HepG2 (cell line): Measurements from ENCODE around the gene TUBGCP5. TPM values are rescaled to one million over a fixed set of nuclear protein-coding genes. Genes with fewer than 3 reads are reported as not detected.

Experiments
- E2F1 ChIP-seq: sonication (generic); formaldehyde crosslinking; IDR thresholded peaks from 2 replicates; pipeline ENCODE4 v1.5.0; 2020; ENCODE audit warnings: missing genetic modification reagents
- HNRNPL ChIP-seq: fragments of 200-400 bp; formaldehyde crosslinking; IDR thresholded peaks from 2 replicates; pipeline ENCODE4 v1.6.1; 2017; ENCODE audit warnings: mild to moderate bottlenecking, low read depth, low read length
- KLF6 ChIP-seq: IDR thresholded peaks from 2 replicates; pipeline ENCODE4 v1.8.0; 2016; ENCODE audit warnings: missing biosample characterization, missing genetic modification reagents
- MAFF ChIP-seq: IDR thresholded peaks from 2 replicates; pipeline ENCODE4 v1.6.1; 2011; ENCODE audit warnings: low read depth, low read length, improper control_type of control experiment
- PLSCR1 ChIP-seq: sonication (generic); formaldehyde crosslinking; IDR thresholded peaks from 2 replicates; pipeline ENCODE4 v1.5.0; 2020; ENCODE audit warnings: missing genetic modification reagents, mild to moderate bottlenecking, borderline replicate concordance
- ZBTB26 ChIP-seq: IDR thresholded peaks from 2 replicates; pipeline ENCODE4 v1.6.1; 2016; ENCODE audit warnings: missing compliant biosample characterization, missing genetic modification reagents, borderline replicate concordance
- ZBTB38 ChIP-seq: sonication (generic); formaldehyde crosslinking; IDR thresholded peaks from 2 replicates; pipeline ENCODE4 v1.5.1; 2020; ENCODE audit warnings: mild to moderate bottlenecking, missing genetic modification reagents
- ZNF142 ChIP-seq: sonication (generic); formaldehyde crosslinking; IDR thresholded peaks from 2 replicates; pipeline ENCODE4 v1.4.0; 2020; ENCODE audit warnings: missing genetic modification reagents
- ZNF225 ChIP-seq: sonication (generic); formaldehyde crosslinking; IDR thresholded peaks from 2 replicates; pipeline ENCODE4 v1.4.0; 2020; ENCODE audit warnings: mild to moderate bottlenecking, missing genetic modification reagents
- ZNF232 ChIP-seq: sonication (generic); formaldehyde crosslinking; IDR thresholded peaks from 2 replicates; pipeline ENCODE4 v1.4.0; 2020; ENCODE audit warnings: missing genetic modification reagents, borderline replicate concordance
- ZNF460 ChIP-seq: sonication (generic); formaldehyde crosslinking; IDR thresholded peaks from 2 replicates; pipeline ENCODE4 v1.5.1; 2020; ENCODE audit warnings: missing genetic modification reagents, mild to moderate bottlenecking, borderline replicate concordance
- ZNF546 ChIP-seq: sonication (generic); formaldehyde crosslinking; conservative IDR thresholded peaks from 2 replicates; pipeline ENCODE4 v1.8.1; 2023; ENCODE audit warnings: mild to moderate bottlenecking, missing genetic modification reagents
- ZNF605 ChIP-seq: sonication (generic); formaldehyde crosslinking; IDR thresholded peaks from 2 replicates; pipeline ENCODE4 v1.8.0; 2022; ENCODE audit warnings: mild to moderate bottlenecking, missing genetic modification reagents
- ZNF609 ChIP-seq: sonication (generic); formaldehyde crosslinking; IDR thresholded peaks from 2 replicates; pipeline ENCODE4 v1.4.0; 2020; ENCODE audit warnings: mild to moderate bottlenecking, missing genetic modification reagents, borderline replicate concordance
- ZNF776 ChIP-seq: sonication (generic); formaldehyde crosslinking; IDR thresholded peaks from 2 replicates; pipeline ENCODE4 v1.4.0; 2020; ENCODE audit warnings: mild to moderate bottlenecking, missing genetic modification reagents
- polyA plus RNA-seq, 8 experiments: library from polyadenylated mRNA; depleted of rRNA in 3 of 8; stranded (reverse) in 7 of 8; unstranded in 1 of 8; fragments of >200 nt; fragmentation: Illumina TruSeq in 4 of 8; extraction: Trizol in 4 of 8; gene quantifications; 2 replicates each; pipeline versions ENCODE4 v1.2.1 to v1.2.3, GENCODE V29; 2011 to 2016; ENCODE audit warnings: low read depth in 4 of 8, missing spikeins in 1 of 8, mixed read lengths in 1 of 8; ENCODE audit not compliant: insufficient read depth in 1 of 8
- total RNA-seq, 5 experiments: library from RNA; depleted of rRNA; stranded (reverse); fragments of >200 nt; fragmentation: Illumina TruSeq; extraction: Trizol; gene quantifications; 2 replicates each; pipeline ENCODE4 v1.2.3, GENCODE V29; 2016; ENCODE audit warnings: low read depth in 1 of 5

Gene TUBGCP5
- total and polyA plus RNA-seq, 2 of the 13 experiments (the other 11 are each of a cell fraction or from before 2014, with no cell fraction given) = 7.2 to 25.0 TPM

GRCh38 chr15:22950256-22950990, 88.9 kb downstream of the TUBGCP5 start (continued):
- no peak for TF ChIP-seq PLSCR1 (CRISPR knock-in tag)
- TF ChIP-seq ZNF225 (CRISPR knock-in tag) = no peak
- no peak for TF ChIP-seq KLF6
- no peak for TF ChIP-seq ZNF546 (CRISPR knock-in tag)
- no peak for TF ChIP-seq ZBTB26
- TF ChIP-seq E2F1 (CRISPR knock-in tag) = no peak
- TF ChIP-seq ZNF232 = no peak
- TF ChIP-seq ZNF605 = no peak
- TF ChIP-seq ZNF142 (CRISPR knock-in tag) = no peak
- TF ChIP-seq ZNF609 = no peak
- no peak for TF ChIP-seq MAFF
- peak; percentile 91 for TF ChIP-seq ZBTB38 (CRISPR knock-in tag)
- 0 out of 2 replicates have a peak, but pooled peaks have one; percentile 36 for TF ChIP-seq HNRNPL
- no peak for TF ChIP-seq ZNF776 (CRISPR knock-in tag)
- TF ChIP-seq ZNF460 = no peak
